K562 (cell line): ENCODE measurements around the gene PIK3C2G. TPM values are rescaled to one million over a fixed set of nuclear protein-coding genes. Genes with fewer than 3 reads are reported as not detected.

Source experiments
- ATAC-seq: fragments of 200-7000 bp; cut with Tn5 transposase; 3 replicates; pipeline ENCODE4 v1.9.1; 2020; ENCODE audit warnings: moderate library complexity
- BruUV-seq: library from RNA; stranded (reverse); fragments of 400-500 nt; replicated peaks from 2 replicates; lab custom pipeline; 2021; lab: Mats Ljungman, UMichigan
- CTCF ChIA-PET: fragments of 300-600 bp; formaldehyde crosslinking; extraction: SDS; loops from one replicate; lab custom pipeline; 2021; ENCODE audit warnings: low intra/inter-chr PET ratio; lab: Yijun Ruan, JAX
- POLR2A ChIA-PET: fragments of 300-600, 350-650 bp; sonication (Branson Sonifier 250); formaldehyde crosslinking; extraction: SDS; loops from one replicate; lab custom pipeline; 2021; ENCODE audit warnings: antibody characterized with exemption, inconsistent platforms; lab: Yijun Ruan, JAX
- DNase-seq, 4 experiments: peaks; one replicate each; pipeline versions ENCODE4 v3.0.0 to v3.0.0-alpha.2; 2011 to 2018; ENCODE audit warnings: low spot score in 3 of 4, mixed read lengths in 3 of 4; ENCODE audit errors: extremely low read depth in 1 of 4
- FAIRE-seq: peaks from 2 replicates; lab custom pipeline; 2011; peaks lifted over from hg19 to GRCh38; lab: Jason Lieb, UNC
- H2AFZ ChIP-seq: 2 replicates; pipeline ENCODE4 v1.6.0; 2011; ENCODE audit warnings: low read depth, low read length, control low read depth, inconsistent platforms
- H3K27ac ChIP-seq: fragments of 200-600 bp; 3 replicates; pipeline ENCODE4 v1.8.0; 2011; ENCODE audit warnings: low read depth, mild to moderate bottlenecking, control low read depth, inconsistent platforms, low read length, moderate library complexity, mixed read lengths; ENCODE audit errors: extremely low read depth
- H3K27me3 ChIP-seq, 2 experiments: fragments of 300-600 bp in 1 of 2; 2 replicates in 1 of 2; 3 replicates in 1 of 2; pipeline versions ENCODE4 v1.6.0 to v1.8.0; 2011; ENCODE audit warnings: inconsistent platforms in 2 of 2, low read length in 2 of 2, mild to moderate bottlenecking in 1 of 2, mixed read lengths in 1 of 2, moderate library complexity in 1 of 2; ENCODE audit not compliant: control insufficient read depth in 2 of 2, insufficient read depth in 2 of 2
- H3K36me3 ChIP-seq: fragments of 300-600 bp; 3 replicates; pipeline ENCODE4 v1.8.0; 2011; ENCODE audit warnings: mild to moderate bottlenecking, low read length, inconsistent platforms; ENCODE audit not compliant: control insufficient read depth, insufficient read depth
- H3K4me1 ChIP-seq, 2 experiments: fragments of 200-600 bp in 1 of 2; replicated peaks in 1 of 2; 2 replicates in 1 of 2; 3 replicates in 1 of 2; pipeline versions ENCODE4 v1.5.1 to v1.8.0; 2011; ENCODE audit warnings: inconsistent platforms in 2 of 2, low read length in 2 of 2, mild to moderate bottlenecking in 1 of 2, mixed read lengths in 1 of 2, moderate library complexity in 1 of 2; ENCODE audit not compliant: control insufficient read depth in 2 of 2, insufficient read depth in 2 of 2
- H3K4me2 ChIP-seq: 2 replicates; pipeline ENCODE4 v1.6.1; 2011; ENCODE audit warnings: low read length, control low read depth, inconsistent platforms, mixed read lengths; ENCODE audit not compliant: insufficient read depth
- H3K4me3 ChIP-seq: fragments of 200-600 bp; sonication (generic), shearing (Covaris generic); 2 replicates; pipeline ENCODE4 v1.5.1; 2016; ENCODE audit warnings: control low read depth, inconsistent platforms
- H3K79me2 ChIP-seq: fragments of 200-600 bp; 3 replicates; pipeline ENCODE4 v1.8.0; 2011; ENCODE audit warnings: low read length, inconsistent platforms; ENCODE audit not compliant: control insufficient read depth, insufficient read depth
- H3K9ac ChIP-seq, 2 experiments: 2 replicates each; pipeline versions ENCODE4 v1.6.0 to v1.6.1; 2011; ENCODE audit warnings: low read depth in 2 of 2, low read length in 2 of 2, control low read depth in 1 of 2, inconsistent platforms in 1 of 2, mild to moderate bottlenecking in 1 of 2, mixed read lengths in 1 of 2; ENCODE audit not compliant: insufficient read depth in 1 of 2
- H3K9me1 ChIP-seq: one replicate; pipeline ENCODE4 v1.6.0; 2011; ENCODE audit warnings: inconsistent platforms, mild to moderate bottlenecking, low read length, moderate library complexity; ENCODE audit not compliant: control insufficient read depth, insufficient read depth
- H3K9me3 ChIP-seq: replicated peaks from 2 replicates; pipeline ENCODE4 v1.5.1; 2011; ENCODE audit warnings: low read depth, low read length, inconsistent platforms; ENCODE audit not compliant: control insufficient read depth, insufficient read depth
- H4K20me1 ChIP-seq: replicated peaks from 2 replicates; pipeline ENCODE4 v1.6.1; 2011; ENCODE audit warnings: low read length, inconsistent platforms, mixed read lengths; ENCODE audit not compliant: control insufficient read depth, insufficient read depth
- E2F1 ChIP-seq: sonication (generic); formaldehyde crosslinking; IDR thresholded peaks from 2 replicates; pipeline ENCODE4 v1.8.1; 2023; ENCODE audit warnings: mild to moderate bottlenecking, missing genetic modification reagents, moderate library complexity
- MLLT1 ChIP-seq, 2 experiments: fragments of 450-650 bp; IDR thresholded peaks; 2 replicates each; pipeline ENCODE4 v1.6.1; 2016
- NR2C1 ChIP-seq, 2 experiments: fragments of 450-650 bp; IDR thresholded peaks; 2 replicates each; pipeline ENCODE4 v1.6.1; 2017; ENCODE audit warnings: mild to moderate bottlenecking in 2 of 2, antibody characterized with exemption in 1 of 2, inconsistent platforms in 1 of 2, missing compliant biosample characterization in 1 of 2, missing genetic modification characterization in 1 of 2
- POU5F1 ChIP-seq: fragments of 150-350 bp; IDR thresholded peaks from 2 replicates; pipeline ENCODE4 v1.6.1; 2014; ENCODE audit warnings: borderline replicate concordance, low read length, low read depth, mild to moderate bottlenecking; ENCODE audit not compliant: partially characterized antibody
- RB1 ChIP-seq: fragments of 450-650 bp; IDR thresholded peaks from 2 replicates; pipeline ENCODE4 v1.6.1; 2017; ENCODE audit warnings: low read depth, mild to moderate bottlenecking
- SPI1 ChIP-seq: IDR thresholded peaks from 2 replicates; pipeline ENCODE4 v1.6.1; 2011; ENCODE audit warnings: low read depth, low read length, control low read depth, borderline replicate concordance
- ZC3H11A ChIP-seq: IDR thresholded peaks from 2 replicates; pipeline ENCODE4 v1.6.1; 2012; ENCODE audit warnings: low read depth, low read length, improper control_type of control experiment
- ZNF586 ChIP-seq: fragments of 450-650 bp; formaldehyde crosslinking; conservative IDR thresholded peaks from 2 replicates; pipeline ENCODE4 v1.4.0; 2020; ENCODE audit warnings: mild to moderate bottlenecking, moderate library complexity
- ZNF695 ChIP-seq: fragments of 450-650 bp; formaldehyde crosslinking; IDR thresholded peaks from 2 replicates; pipeline ENCODE4 v1.4.0; 2020; ENCODE audit warnings: mild to moderate bottlenecking, moderate library complexity
- ZNF707 ChIP-seq: fragments of 250-450 bp; sonication (Bioruptor Pico); conservative IDR thresholded peaks from 2 replicates; pipeline ENCODE4 v1.8.0; 2022; ENCODE audit warnings: inconsistent platforms, mild to moderate bottlenecking, moderate library complexity
- WGBS: fragments of 100-300 bp; shearing (Covaris generic); methylation state at CpG from one replicate; pipeline ENCODE4 v1.1.6; 2016; ENCODE audit warnings: low coverage, mixed read lengths; ENCODE audit not compliant: insufficient coverage; ENCODE audit errors: missing lambda C conversion rate; 5-methylcytosine and 5-hydroxymethylcytosine counted together
- in situ Hi-C: fragments of 300-500 bp; cut with MboI; formaldehyde crosslinking; loops from 4 replicates; pipeline ENCODE4 v1.15.0; 2018; ENCODE audit warnings: inconsistent platforms, mixed read lengths
- intact Hi-C: fragments of 100-400 bp; cut with micrococcal nuclease; formaldehyde crosslinking; loops from 2 replicates; pipeline ENCODE4 v1.14.2; 2022
- polyA plus RNA-seq, 8 experiments: library from polyadenylated mRNA; depleted of rRNA in 4 of 8; stranded (reverse) in 5 of 8; unstranded in 3 of 8; fragments of >200 nt; fragmentation: Nextera tagmentation in 2 of 8; fragmentation: Illumina TruSeq in 1 of 8; extraction: Ambion mirVana in 2 of 8; extraction: Trizol in 1 of 8; gene quantifications; 2 replicates each; pipeline versions ENCODE4 v1.2.1 to v1.2.3, GENCODE V29; 2011 to 2014; ENCODE audit warnings: inconsistent platforms in 1 of 8, missing spikeins in 1 of 8
- total RNA-seq, 7 experiments: library from RNA; depleted of rRNA in 6 of 7; stranded (reverse); fragments of >200 nt in 6 of 7; fragmentation: Illumina TruSeq in 2 of 7; extraction: Trizol in 2 of 7; gene quantifications; 2 replicates each; pipeline versions ENCODE4 v1.2.1 to v1.2.3, GENCODE V29; 2011 to 2021; ENCODE audit warnings: low replicate concordance in 1 of 7
- TF ChIP-seq, protein P1 (sequence below): fragments of 250-450 bp; sonication (Bioruptor Pico); IDR thresholded peaks from 2 replicates; pipeline ENCODE4 v1.4.0; 2020; ENCODE audit warnings: mild to moderate bottlenecking, moderate library complexity
- TF ChIP-seq, protein P2 (sequence below): fragments of 250-450 bp; sonication (Bioruptor Pico); IDR thresholded peaks from 2 replicates; pipeline ENCODE4 v1.4.0; 2020

Gene PIK3C2G
- total and polyA plus RNA-seq, 9 of the 15 experiments (the other 6 are each of a cell fraction or from before 2014, with no cell fraction given), result not detected

DNA sequence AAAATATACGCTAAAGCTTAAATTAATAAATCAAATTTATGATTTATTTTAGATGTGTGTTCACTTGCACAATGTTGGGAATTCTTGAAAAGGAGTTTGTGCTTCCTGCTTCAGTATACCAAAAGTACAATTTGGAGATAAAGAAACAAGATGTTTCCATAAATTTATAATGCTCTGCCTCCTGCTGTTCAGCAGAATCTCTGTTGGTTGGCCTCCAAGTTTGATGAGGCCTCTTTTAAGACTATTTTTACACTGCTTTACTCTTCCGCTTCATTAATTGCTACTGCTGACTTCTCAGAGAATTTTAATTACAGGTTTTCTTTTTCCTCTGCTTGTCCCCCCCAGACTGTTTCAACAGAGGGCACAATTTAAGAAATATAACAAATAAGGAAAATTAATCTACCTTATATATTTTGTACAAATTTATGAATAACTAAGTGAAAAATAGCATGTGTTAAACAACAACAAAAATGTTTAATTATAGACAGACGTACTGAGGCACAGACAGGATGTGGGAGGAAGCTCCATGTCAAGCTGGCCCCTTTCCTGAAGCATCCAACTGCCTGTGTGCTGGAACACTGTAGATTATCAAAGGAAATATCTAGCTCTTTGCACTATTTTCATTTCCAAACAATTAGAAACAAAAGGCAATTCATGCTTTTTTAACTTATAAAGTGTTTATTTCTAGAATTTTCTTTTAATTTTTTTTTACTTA, 83.9 kb downstream of the PIK3C2G start (continued):
- no peak for TF ChIP-seq E2F1
- TF ChIP-seq, all 486 proteins: peak for 0

- ChIA-PET POLR2A (no interaction called here), CTCF (no interaction called here)
- WGBS, result 0% methylated on average over 5 of the region's 5 CpGs
- no peak overlapping the region for H2AFZ ChIP-seq
- H3K4me2 ChIP-seq, result no peak overlapping the region
- FAIRE-seq (no peak), DNase-seq (no peak), ATAC-seq (no peak)
- intact Hi-C loops, result no loop called here
- in situ Hi-C loops, result no loop called here
- H3K27ac ChIP-seq, result no peak overlapping the region
- no peak overlapping the region for H3K9ac ChIP-seq
- H3K27me3 ChIP-seq, result no peaks in the 10 kb centered on the region
- H3K36me3 ChIP-seq, result no peaks in the 10 kb centered on the region
- no peaks in the 10 kb centered on the region for H3K79me2 ChIP-seq
- no peaks in the 10 kb centered on the region for H3K4me1 ChIP-seq
- no peak overlapping the region for H3K4me3 ChIP-seq
- no peaks in the 10 kb centered on the region for H3K9me3 ChIP-seq
- no TSS peak for BruUV-seq
- H4K20me1 ChIP-seq, result no peaks in the 10 kb centered on the region
- no peaks in the 10 kb centered on the region for H3K9me1 ChIP-seq
- TF ChIP-seq, protein P1, sequence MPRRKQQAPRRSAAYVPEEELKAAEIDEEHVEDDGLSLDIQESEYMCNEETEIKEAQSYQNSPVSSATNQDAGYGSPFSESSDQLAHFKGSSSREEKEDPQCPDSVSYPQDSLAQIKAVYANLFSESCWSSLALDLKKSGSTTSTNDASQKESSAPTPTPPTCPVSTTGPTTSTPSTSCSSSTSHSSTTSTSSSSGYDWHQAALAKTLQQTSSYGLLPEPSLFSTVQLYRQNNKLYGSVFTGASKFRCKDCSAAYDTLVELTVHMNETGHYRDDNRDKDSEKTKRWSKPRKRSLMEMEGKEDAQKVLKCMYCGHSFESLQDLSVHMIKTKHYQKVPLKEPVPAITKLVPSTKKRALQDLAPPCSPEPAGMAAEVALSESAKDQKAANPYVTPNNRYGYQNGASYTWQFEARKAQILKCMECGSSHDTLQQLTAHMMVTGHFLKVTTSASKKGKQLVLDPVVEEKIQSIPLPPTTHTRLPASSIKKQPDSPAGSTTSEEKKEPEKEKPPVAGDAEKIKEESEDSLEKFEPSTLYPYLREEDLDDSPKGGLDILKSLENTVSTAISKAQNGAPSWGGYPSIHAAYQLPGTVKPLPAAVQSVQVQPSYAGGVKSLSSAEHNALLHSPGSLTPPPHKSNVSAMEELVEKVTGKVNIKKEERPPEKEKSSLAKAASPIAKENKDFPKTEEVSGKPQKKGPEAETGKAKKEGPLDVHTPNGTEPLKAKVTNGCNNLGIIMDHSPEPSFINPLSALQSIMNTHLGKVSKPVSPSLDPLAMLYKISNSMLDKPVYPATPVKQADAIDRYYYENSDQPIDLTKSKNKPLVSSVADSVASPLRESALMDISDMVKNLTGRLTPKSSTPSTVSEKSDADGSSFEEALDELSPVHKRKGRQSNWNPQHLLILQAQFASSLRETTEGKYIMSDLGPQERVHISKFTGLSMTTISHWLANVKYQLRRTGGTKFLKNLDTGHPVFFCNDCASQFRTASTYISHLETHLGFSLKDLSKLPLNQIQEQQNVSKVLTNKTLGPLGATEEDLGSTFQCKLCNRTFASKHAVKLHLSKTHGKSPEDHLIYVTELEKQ (CRISPR knock-in tag), result no peak
- TF ChIP-seq ZC3H11A (no peak), ZNF695 (no peak), RB1 (no peak), POU5F1 (no peak), SPI1 (no peak), ZNF586 (CRISPR knock-in tag) (no peak), ZNF707 (CRISPR knock-in tag) (no peak), MLLT1 (IDR thresholded peaks at IDR 0.05) (no peak), NR2C1 (IDR thresholded peaks at IDR 0.05) (no peak), NR2C1 (tag; IDR thresholded peaks at IDR 0.05) (no peak)
- TF ChIP-seq, protein P2, sequence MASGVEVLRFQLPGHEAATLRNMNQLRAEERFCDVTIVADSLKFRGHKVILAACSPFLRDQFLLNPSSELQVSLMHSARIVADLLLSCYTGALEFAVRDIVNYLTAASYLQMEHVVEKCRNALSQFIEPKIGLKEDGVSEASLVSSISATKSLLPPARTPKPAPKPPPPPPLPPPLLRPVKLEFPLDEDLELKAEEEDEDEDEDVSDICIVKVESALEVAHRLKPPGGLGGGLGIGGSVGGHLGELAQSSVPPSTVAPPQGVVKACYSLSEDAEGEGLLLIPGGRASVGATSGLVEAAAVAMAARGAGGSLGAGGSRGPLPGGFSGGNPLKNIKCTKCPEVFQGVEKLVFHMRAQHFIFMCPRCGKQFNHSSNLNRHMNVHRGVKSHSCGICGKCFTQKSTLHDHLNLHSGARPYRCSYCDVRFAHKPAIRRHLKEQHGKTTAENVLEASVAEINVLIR (CRISPR knock-in tag), result no peak
Observed at GRCh38 chr12:18352312-18352711, 91.0 kb downstream of the PIK3C2G start.
